Glomerular visceral epithelial cell (primary cell): ENCODE results near the gene STMN3.
A peak's percentile ranks its signal among the peaks of the same experiment; 100 is the strongest.
"Not testable (repeated sequence)": the region's sequence is repeated elsewhere in the genome, so short reads cannot be mapped to it uniquely, and the experiment has no call there.

Experiments
- DNase-seq: peaks from one replicate; pipeline ENCODE4 v3.0.0-alpha.2; 2016; ENCODE audit errors: extremely low spot score

Gene STMN3

DNA sequence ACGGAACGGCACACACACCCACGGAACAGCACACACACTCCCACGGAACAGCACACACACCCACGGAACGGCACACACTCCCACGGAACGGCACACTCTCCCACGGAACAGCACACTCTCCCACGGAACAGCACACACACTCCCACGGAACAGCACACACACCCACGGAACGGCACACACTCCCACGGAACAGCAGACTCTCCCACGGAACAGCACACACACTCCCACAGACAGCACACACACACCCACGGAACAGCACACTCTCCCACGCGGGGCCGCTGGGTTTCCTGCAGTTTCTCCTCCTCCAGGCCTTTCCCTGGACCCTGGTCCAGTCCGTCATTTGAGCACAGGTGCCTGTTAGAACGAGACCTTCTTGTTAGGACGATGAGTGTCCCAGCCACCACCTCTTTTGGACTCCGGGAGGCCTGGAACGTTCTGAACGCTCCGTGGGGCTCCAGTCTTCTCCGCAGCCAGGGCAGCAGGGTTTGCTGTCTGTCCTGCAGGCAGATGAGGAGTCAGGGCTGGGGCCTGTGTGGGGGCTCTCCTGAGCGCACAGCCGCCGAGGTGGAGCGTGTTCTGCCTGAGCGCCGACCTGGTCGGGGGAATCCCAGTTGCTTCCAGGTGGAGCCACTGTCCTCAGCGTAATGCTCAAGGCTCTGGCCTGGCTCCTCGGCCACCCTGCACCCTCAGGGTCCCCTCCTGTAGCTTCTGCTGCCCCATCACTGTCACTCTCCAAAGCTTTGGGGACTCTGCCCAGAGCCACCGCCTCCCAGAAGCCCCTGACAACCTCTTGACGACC is 25.6 kb upstream of the STMN3 start:
- no peak for DNase-seq

DNA sequence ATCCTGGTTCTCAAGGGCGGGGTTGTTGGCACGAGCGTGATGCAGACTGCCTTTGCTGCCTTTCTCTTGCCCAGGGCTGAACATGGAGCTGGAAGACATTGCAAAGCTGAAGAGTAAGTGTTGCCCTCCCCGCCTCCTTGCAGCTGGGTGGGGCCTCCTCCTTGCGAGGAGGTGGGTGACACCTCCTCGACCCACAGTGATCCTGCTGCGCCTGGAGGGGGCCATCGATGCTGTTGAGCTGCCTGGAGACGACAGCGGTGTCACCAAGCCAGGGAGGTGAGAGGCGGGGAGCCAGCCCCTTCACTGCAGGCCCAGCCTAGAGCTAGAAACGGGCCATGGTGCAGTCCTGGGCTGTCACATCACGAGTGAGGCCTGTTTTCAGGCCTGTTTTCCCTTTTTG is 24.8 kb upstream of the STMN3 start:
- DNase-seq = no peak

DNA sequence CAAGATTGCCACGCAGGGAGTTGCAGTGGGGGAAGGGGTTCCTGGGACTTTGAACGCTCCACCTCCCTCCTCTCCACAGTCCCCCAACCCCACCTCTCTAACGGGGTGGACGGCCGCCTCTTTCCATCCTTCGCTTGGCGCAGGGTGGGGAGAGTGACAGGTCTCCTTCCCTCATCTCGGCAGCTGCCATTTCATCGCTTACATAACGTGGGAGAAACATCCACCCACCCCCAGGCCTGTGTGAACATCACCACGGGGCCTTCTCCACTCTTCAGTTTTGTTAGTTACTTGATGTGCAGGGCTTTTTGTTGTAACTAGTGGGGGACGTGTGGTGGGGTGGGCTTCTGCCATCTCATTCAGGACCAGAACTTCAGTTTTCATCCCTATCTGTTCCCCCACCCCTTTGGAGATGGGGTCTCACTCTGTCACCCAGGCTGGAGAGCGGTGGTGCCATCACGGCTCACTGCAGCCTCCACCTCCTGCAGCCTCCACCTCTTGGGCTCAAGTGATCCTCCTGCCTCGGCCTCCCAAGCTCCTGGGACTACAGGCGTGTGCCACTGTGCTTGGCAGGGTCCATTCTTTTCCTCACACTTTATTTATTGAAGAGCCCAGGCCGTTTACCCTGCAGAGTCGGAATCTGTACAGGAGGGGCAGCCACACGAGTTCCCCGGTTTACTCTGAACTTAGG is 22.6 kb upstream of the STMN3 start:
- DNase-seq = no peak

DNA sequence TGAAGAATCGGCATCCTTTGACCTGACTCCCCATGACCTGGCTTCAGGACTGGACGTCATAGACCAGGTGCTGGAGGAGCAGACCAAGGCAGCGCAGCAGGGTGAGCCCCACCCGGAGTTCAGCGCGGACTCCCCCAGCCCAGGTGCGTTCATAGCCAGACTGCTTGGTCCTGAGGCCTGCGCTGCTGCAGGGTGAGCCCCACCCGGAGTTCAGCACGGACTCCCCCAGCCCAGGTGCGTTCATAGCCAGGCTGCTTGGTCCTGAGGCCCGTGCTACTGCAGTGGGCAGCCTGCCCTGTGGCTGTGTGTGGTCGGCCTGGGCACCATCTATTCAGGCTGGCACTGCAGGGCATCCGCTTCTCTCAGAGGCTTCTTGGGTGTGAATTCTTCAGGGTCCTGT is 20.7 kb upstream of the STMN3 start:
- DNase-seq = no peak

DNA sequence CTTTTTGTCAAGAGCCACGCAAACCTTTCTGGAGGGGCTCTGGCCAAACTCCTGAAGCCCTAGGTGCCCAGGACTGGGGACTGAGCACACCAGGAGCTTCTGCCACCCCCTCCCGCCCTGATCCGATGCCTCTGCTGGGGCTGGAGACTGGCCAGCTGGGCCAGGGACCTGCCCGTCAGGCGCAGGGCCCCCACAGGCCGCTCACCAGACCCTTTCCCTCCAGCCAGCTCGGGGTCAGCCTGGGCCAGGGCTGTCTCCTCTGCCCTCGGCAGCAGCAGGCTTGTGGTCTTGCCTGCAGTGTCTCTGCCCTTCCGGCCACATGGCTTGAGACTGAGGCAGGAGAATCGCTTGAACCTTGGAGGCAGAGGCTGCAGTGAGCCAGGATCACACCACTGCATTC is 19.4 kb upstream of the STMN3 start:
- no peak for DNase-seq

DNA sequence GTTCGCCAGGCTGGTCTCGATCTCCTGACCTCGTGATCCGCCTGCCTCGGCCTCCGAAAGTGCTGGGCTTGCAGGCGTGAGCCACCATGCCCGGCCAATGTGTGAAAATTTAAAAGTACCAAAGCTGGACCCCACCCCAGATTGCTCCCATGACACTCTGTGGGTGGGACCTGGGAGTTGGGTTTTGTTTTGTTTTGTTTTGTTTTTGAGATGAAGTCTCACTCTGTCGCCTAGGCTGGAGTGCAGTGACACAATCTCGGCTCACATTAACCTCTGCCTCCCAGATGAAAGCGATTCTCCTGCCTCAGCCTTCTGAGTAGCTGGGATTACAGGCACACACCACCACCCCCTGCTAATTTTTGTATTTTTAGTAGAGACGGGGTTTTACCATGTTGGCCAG is 18.5 kb upstream of the STMN3 start:
- DNase-seq = not testable (repeated sequence)

DNA sequence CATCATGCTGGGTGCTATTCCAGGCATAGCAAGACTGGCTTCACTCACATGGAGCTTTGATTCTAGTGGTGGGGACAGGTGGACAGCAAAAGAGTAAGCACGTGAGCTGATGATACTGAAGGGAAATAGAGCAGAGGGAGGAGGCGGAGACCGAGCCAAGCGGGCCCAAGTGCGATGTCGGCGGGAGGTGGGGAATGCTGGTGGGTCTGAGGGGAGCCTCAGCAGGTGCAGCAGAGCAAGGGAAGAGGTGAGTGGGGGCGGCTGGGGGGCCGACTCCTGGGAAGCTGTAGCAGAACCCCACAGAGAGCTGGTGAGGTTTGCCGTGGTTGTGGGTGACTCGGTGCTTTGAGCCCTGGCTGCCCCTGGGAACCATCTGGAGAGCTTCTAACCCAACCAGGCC is 15.1 kb upstream of the STMN3 start:
- DNase-seq = no peak

DNA sequence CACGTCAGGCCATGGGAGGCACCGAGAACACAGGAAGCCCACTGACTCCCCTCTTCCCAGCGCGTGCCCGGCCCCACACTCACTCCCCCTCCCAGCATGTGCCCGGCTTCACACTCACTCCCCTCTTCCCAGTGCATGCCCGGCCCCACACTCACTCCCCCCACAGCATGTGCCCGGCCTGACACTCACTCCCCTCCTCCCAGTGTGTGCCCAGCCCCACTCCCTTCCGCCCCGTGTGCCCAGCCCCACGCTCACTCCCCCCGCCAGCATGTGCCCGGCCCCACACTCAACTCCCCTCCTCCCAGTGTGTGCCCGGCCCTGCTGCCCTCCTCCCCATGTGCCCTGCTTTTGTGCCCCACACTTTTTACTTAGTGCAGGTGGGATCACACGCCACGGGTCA is 14.6 kb upstream of the STMN3 start:
- DNase-seq = no peak

DNA sequence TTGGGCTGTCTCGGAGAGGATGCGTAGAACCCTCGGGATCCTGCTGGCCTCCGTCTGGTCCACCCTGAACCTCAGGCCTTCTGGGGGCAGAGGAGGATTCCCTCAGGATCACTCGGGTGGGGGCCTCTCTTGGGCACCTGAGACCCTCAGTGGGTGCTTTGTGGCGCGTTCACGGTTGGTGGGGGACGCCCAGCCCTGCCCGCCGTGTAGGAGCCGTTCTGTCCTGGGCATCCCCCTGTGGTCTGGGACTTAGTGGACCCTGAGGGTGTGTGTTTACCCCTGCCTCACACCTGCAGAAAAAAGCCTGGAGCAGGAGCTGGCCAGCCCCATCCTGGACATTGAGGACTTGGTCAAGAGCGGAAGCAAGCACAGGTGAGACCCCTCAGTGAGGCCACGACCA is 12.5 kb upstream of the STMN3 start:
- no peak for DNase-seq

DNA sequence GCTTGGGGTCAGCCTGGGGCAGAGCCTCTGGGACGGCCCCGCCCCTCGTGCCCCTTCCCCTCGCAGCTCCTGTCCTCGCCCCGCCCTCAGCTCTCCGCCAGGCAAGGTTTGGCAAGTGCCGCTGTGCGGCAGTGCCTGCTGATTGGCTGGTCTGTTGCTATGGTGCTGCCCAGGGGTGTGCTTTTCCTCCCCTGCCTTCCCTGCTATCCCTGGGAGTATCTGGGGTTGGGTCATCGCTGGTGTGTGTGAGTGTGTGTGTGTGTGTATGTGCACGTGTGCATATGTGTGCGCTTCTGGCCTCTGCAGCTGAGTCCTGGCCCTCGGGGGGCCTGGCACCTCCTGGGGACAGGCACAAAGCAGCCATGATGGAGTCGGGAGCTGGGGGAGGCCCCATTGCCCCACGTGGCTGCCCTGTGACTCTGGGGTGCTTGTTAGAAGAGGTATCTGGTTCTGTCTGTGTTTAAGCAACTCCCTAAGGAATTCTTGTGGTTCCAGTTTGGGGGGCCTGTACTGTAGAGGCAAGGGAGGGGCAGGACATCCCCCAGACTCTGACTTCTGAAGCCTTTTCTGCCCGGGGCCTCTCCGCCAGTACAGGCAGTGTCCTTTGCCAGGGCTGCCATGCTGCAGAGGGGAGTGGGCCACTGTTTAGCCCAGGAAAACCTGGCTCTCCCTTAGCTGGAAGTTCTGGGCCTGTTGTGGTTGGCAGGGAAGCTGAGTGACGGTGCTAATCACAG is 11.8 kb upstream of the STMN3 start:
- no peak for DNase-seq

DNA sequence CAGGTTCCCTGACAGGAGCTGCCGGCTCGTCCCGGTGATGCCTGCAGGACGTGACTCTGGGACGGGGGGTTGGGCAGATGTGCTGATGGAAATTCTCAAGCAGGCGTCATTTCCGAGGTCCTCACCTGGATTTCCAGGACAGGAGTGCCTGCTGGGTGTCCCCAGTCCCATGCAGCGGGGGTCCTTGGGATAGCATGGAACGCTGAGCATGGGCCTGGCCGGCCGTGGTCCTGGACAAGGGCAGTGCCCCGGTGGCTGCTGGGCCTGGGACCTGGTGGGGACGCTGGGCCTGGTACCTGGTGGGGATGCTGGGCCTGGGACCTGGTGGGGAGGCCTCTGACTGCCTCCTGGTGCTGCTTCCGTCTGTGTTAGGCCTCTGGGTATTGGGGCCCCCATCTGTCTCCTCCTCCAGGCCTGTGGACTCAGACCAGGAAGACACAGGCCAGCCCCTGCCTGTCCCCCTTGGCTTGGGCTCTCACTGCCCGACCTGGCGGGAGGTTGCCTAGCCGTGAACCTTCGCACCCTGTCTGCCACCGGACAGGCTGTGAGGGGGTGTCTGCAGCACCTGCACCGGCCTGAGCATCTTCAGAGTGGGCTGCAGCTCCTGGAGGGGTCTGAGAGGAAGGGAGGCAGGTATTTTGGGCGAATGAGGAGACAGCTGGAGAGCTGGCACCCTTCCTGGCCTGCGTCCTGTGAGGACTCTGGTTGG is 11.1 kb upstream of the STMN3 start:
- no peak for DNase-seq

DNA sequence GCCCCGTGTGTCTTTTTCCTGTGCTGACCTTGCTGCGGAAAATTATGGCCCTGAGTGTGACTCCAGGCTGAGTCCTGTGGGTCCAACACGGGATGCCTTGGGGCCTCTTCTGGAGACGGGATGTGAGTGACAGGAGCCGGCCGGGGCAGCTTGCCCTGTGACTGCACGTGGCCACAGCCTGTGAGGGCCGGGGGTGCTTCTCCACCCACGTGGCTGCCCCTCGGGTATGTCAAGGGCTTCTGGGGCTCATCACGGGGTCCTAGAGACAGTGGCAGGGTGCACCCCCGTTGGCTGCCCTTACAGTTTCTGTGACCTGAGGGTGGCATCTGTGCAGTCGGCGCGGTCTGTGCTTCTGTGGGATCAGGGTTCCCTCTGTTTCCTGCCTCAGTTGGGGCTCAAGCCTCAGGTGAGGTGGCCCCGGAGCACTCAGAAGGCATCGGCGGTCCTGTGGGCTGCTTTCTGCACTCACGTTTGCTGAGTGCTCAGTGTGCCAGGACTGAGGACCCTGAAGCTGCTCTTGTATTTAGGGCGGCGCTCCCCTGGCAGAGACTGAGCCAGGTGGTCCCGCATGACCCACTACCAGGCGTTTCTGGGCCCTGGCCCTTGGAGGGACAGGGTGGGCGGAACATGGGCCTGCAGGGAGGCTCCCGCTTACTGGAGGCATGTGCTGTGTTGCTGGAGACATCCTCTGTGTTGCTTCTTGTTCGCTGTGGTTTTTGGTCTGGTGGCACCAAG is 10.3 kb upstream of the STMN3 start:
- DNase-seq = no peak

DNA sequence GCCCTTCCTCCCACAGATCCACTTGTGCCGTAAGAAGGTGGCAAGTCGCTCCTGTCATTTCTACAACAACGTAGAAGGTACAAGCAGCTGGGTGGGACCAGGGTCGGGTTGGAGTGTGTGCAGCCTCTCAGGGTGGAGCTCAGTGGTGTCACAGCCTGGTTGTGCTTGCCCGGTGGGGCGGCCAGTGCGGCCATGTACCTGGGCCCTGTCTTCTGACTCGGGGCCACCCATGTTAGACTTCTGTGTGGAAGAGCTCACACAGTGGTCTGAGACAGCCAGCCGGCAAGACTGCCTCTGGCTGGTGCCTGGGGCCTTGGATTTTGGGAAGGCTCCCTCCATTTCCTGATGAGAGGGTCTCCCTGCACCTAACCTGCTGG is 9.6 kb upstream of the STMN3 start:
- DNase-seq = no peak

DNA sequence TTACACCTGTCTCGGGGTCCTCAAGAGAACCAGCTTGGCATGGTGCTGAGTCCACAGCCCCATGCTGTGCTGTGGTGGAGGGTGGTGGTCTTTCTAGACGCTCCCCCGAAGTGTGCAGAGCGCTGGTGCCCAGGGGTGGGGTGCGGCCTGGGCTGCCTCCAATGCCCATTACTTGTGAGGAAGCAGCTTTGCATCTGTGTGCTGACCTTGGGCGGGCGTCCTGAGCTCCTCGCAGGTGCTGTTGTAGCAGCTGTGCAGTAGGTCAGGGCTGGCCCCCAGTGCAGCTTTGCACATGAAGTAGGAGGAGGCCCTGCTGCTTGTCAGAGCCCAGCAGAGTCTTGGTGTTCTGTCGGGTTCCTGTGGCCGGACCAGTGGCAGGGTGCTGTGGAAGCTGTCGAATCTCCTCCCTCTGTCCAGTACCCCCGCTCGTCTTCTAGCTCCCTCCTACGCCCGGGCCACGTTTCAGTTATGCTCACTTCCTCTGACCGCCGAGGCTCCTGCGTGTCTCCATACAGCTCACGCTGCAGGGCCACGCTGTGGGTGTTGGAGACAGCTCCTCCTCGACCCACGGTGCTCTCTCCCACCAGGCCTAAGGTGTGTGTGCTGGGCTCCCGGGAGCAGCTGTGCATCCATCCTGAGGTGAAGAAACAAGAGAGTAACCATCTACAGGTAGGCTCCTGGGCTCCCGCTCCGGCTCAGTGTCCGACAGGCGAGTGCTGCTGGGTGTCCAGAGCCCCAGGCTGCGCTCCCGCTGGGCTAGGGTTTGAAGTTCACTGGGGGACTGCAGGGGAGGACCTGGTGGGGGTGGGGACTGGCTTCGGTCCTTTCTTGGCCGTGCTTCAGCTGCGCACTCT is 9.0 kb upstream of the STMN3 start:
- DNase-seq = no peak

DNA sequence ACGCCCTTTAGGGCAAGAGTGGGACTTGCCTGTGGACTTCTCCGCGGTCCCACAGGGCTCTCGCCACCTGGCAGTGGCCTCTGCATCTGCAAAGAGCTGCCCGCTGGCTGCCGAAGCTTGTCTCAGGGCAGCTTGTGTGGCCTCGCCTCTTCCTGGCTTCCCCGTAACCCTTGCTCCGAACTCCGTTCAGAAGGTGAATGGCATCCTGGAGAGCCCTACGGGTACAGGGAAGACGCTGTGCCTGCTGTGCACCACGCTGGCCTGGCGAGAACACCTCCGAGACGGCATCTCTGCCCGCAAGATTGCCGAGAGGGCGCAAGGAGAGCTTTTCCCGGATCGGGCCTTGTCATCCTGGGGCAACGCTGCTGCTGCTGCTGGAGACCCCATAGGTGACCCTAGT is 7.9 kb upstream of the STMN3 start:
- DNase-seq = no peak

DNA sequence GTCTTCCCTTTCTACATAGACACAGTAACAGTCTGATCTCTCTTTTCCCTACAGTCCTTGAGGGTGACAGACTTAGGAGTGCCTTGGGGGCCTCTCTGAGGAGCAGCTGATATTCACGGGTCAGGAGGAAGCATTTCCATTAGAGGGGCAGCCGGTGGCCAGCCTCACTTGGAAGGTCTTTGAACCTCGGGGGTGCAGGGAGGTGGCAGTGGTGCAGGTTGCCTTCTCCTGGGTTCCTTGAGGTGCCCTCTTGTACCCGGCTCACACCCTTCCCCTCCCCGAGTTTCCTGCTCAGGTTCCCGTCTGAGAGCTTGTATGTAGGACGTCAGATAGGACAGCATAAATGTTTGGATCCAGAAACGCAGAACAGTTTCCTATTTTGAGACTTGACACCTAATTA is 7.4 kb upstream of the STMN3 start:
- DNase-seq = no peak

DNA sequence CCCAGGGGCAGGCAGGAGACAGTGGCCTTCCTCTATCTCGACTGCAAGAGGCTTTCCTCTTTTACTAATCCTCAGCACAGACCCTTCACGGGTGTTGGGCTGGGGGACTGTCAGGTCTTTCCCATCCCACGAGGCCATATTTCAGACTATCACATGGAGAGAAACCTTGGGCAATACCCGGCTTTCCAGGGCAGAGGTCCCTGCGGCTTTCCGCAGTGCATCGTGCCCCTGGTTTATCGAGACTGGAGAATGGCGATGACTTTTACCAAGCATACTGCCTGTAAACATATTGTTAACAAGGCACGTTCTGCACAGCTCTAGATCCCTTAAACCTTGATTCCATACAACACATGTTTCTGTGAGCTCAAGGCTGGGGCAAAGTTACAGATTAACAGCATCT is 7.0 kb upstream of the STMN3 start:
- not testable (repeated sequence) for DNase-seq

DNA sequence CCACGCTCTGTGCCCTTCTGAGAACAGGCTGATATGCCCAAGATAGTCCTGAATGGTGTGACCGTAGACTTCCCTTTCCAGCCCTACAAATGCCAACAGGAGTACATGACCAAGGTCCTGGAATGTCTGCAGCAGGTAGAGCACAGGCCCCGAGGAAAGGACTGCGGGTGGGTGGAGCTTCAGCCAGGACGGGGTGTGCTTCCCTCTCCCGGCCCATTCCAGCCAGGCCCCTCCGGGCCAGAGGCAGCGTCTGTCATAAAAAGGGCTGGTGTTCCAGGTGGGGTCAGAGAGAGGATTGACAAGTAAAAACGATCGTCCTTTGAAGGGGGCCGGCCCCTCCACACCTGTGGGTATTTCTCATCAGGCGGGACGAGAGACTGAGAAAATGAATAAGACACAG is 6.1 kb upstream of the STMN3 start:
- no peak for DNase-seq

DNA sequence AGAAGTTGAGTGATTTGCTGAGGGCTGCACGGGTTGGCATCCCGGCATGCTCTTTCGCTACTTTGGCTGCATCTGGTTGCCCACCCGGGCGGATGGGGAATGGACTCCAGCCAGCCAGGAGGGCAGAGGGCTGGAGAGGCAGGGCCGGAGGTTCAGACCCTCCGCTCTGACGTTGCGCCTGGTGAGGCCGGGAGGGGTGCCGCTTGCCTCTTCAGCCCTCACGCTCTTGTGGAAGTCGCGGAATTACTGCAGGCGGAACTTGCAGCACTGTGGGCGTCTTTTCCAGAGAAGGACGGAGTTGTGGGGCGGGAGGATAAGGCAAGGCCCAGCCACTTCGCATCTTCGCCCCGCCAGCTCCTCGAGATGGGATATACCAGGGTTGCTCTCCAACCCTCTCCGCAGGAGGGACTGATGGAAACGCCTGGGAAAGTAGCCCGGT is 5.5 kb upstream of the STMN3 start:
- DNase-seq = no peak

DNA sequence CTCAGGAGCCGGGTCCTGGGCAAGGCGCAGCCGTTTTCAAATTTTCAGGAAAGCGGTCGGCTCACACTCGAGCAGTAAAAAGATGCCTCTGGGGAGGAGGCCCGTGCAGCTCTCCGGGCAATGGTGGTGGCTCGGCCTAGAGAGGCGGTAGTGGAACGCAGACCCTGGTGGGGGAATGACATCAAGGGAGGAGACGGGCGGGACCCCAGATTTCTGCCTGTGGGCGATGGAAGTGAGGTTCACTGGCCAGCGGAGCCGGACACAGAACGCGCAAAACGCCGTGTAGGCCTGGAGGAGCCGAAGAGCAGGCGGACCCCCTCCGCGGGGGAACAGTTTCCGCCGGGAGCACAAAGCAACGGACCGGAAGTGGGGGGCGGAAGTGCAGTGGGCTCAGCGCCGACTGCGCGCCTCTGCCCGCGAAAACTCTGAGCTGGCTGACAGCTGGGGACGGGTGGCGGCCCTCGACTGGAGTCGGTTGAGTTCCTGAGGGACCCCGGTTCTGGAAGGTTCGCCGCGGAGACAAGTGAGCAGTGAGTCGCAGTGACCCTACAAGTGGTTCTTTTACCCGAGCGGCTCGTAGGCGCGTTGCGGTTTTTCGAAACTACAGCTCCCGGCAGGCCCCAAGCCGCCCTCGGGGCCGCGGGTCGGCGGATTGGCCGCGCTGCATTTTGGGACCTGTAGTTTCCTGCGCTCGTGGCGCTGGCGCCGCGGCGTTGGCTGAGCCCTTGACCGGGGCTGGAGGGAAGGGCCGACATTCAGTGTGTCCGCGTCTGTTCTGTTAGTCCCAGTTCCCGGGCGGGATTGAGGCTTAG is 4.9 kb upstream of the STMN3 start, which contains the start of gene RTEL1:
RTEL1 (plus strand) TSS at position 376 of the 812 bp plus-strand sequence. CDS start 1,091 bp downstream, outside the sequence.
- DNase-seq = peak; percentile 93
